ENCODE measurements around the gene LYST. TPM values are rescaled to one million over a fixed set of nuclear protein-coding genes. Genes with fewer than 3 reads are reported as not detected.

Gene LYST
- total RNA-seq, 1 donor from 2014 or later = 24.5 TPM

DNA sequence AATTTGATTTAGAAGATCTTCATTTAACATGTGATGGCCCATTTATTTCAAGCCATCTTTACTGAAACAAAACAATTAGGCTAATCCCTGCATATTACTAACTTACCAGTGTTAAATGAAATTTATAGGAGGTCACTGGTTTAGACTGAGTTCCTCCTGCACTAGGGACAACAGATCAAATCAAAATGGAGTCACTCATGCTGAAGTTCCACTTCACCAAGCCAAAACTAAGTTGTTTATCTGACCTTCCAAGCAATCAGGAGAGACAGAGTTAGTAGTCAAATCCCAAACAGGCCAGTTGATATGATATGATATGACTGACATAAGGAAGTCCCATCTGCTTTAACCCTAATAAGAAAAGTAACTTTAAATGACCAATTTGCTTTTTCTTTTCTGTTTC lies 4.8 kb downstream of the LYST start:
- H3K27me3 ChIP-seq (ENCODE audit: control insufficient read depth in 3 of 3, insufficient read depth in 3 of 3, low read length in 3 of 3) = no peaks in the 10 kb centered on the region
- peaks cover 7 to 15% (median 8%) of the 10 kb centered on the region in 3 donors for H3K4me1 ChIP-seq (ENCODE audit: control insufficient read depth in 3 of 3, insufficient read depth in 3 of 3, low read length in 3 of 3)
- H3K36me3 ChIP-seq (ENCODE audit: control insufficient read depth in 3 of 3, insufficient read depth in 3 of 3, low read length in 3 of 3) = no peaks in the 10 kb centered on the region
- H3K9ac ChIP-seq (ENCODE audit: low read depth in 1 of 3, low read length in 3 of 3) = no peak overlapping the region
- H3K4me3 ChIP-seq (ENCODE audit: low read length in 3 of 3) = no peak overlapping the region
- no peaks in the 10 kb centered on the region for H3K9me3 ChIP-seq (ENCODE audit: control insufficient read depth in 3 of 3, low read length in 3 of 3)
- H3K27ac ChIP-seq (ENCODE audit: low read depth, low read length) = no peak overlapping the region

DNA sequence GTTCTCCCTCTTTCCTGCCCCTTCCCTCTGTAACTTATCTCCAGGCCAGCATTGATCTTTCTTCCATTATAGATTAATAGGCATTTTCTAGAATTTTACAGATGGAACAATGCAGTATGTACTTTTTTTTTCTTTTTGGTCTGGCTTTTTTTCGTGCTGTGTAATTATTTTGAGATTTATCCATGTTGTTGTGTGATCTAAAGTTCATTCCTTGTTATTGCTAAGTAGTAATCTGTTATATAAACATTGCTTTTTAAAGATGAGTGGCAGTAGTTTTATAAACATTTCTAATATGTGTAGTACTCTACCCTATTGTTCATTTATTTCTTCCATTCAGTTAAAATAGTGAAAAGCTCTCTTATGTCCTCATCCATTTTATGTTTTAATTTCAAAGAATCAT lies 5.9 kb downstream of the LYST start:
- no peaks in the 10 kb centered on the region for H3K36me3 ChIP-seq (ENCODE audit: control insufficient read depth in 3 of 3, insufficient read depth in 3 of 3, low read length in 3 of 3)
- no peaks in the 10 kb centered on the region for H3K9me3 ChIP-seq (ENCODE audit: control insufficient read depth in 3 of 3, low read length in 3 of 3)
- no peaks in the 10 kb centered on the region for H3K27me3 ChIP-seq (ENCODE audit: control insufficient read depth in 3 of 3, insufficient read depth in 3 of 3, low read length in 3 of 3)
- no peak overlapping the region for H3K27ac ChIP-seq (ENCODE audit: low read depth, low read length)
- no peak overlapping the region for H3K9ac ChIP-seq (ENCODE audit: low read depth in 1 of 3, low read length in 3 of 3)
- no peak overlapping the region for H3K4me3 ChIP-seq (ENCODE audit: low read length in 3 of 3)
- peaks cover 6 to 11% (median 7%) of the 10 kb centered on the region in 3 donors for H3K4me1 ChIP-seq (ENCODE audit: control insufficient read depth in 3 of 3, insufficient read depth in 3 of 3, low read length in 3 of 3)

DNA sequence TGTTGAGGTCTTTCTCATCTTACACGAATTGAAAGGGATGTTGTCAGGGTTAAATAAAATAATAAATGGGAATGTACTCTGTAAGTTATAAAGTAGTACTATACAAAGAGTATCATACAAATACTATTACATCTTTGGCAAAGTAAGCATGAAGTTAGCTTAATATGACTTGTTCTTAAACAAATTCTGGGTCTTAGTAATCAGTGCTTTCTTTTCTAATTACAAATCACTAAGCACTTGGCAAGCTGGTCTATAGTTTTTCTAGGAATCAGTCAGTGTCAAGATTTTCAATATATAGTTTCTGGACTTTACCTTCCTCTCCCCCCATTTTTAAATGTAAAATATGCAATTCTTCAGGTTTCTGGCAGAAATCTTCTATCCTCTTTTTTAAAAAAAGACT lies 6.9 kb downstream of the LYST start:
- H3K36me3 ChIP-seq (ENCODE audit: control insufficient read depth in 3 of 3, insufficient read depth in 3 of 3, low read length in 3 of 3) = no peaks in the 10 kb centered on the region
- H3K4me1 ChIP-seq (ENCODE audit: control insufficient read depth in 3 of 3, insufficient read depth in 3 of 3, low read length in 3 of 3) = peaks cover 1 to 5% (median 1%) of the 10 kb centered on the region in 3 donors

DNA sequence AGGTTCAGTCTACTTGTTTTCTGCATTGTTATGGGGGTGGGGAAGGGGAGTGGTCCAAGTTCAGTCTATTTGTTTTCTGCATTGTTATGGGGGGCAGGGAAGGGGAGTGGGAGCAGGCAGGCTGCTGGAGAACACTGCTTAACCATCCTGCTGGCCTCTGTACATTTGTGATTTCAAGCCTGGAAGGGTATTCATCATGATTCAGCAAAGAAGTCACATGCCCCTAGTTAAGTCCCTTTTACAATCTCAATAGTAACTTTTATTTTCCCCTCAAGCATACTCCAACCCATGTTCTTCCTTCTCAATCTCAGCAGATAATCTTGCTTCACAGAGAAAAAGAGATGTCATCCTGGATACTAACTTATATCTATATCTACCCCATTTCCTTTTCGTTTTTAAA lies 7.9 kb downstream of the LYST start:
- H3K27ac ChIP-seq (ENCODE audit: low read depth, low read length) = no peak overlapping the region
- H3K36me3 ChIP-seq (ENCODE audit: control insufficient read depth in 3 of 3, insufficient read depth in 3 of 3, low read length in 3 of 3) = no peaks in the 10 kb centered on the region
- H3K4me3 ChIP-seq (ENCODE audit: low read length in 3 of 3) = no peak overlapping the region
- no peaks in the 10 kb centered on the region for H3K9me3 ChIP-seq (ENCODE audit: control insufficient read depth in 3 of 3, low read length in 3 of 3)
- no peak overlapping the region for H3K9ac ChIP-seq (ENCODE audit: low read depth in 1 of 3, low read length in 3 of 3)
- H3K4me1 ChIP-seq (ENCODE audit: control insufficient read depth in 3 of 3, insufficient read depth in 3 of 3, low read length in 3 of 3) = no peaks in the 10 kb centered on the region
- H3K27me3 ChIP-seq (ENCODE audit: control insufficient read depth in 3 of 3, insufficient read depth in 3 of 3, low read length in 3 of 3) = no peaks in the 10 kb centered on the region

More for the DNA sequence above, 6.9 kb downstream of the LYST start:
- H3K9ac ChIP-seq (ENCODE audit: low read depth in 1 of 3, low read length in 3 of 3) = no peak overlapping the region
- H3K27me3 ChIP-seq (ENCODE audit: control insufficient read depth in 3 of 3, insufficient read depth in 3 of 3, low read length in 3 of 3) = no peaks in the 10 kb centered on the region
- no peaks in the 10 kb centered on the region for H3K9me3 ChIP-seq (ENCODE audit: control insufficient read depth in 3 of 3, low read length in 3 of 3)
- H3K4me3 ChIP-seq (ENCODE audit: low read length in 3 of 3) = no peak overlapping the region
- H3K27ac ChIP-seq (ENCODE audit: low read depth, low read length) = no peak overlapping the region

DNA sequence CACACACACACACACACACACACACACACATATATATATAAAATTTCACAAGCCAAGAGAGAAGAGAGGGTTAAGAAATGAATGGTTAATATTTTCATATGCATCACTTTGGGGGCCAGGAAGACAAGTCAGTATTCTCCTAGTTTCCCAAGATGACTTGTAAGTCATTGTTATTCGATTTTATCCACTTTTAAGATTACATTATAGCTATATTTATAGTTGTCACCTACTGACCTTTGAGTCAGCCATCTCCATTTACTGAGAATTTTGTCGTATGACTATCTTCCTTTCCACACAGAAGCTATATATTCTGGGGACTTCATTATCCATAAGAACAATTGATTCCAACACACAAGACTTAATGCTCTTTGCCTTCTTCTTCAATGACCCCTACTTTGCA lies 8.9 kb downstream of the LYST start:
- no peak overlapping the region for H3K27ac ChIP-seq (ENCODE audit: low read depth, low read length)
- H3K36me3 ChIP-seq (ENCODE audit: control insufficient read depth in 3 of 3, insufficient read depth in 3 of 3, low read length in 3 of 3) = no peaks in the 10 kb centered on the region
- H3K27me3 ChIP-seq (ENCODE audit: control insufficient read depth in 3 of 3, insufficient read depth in 3 of 3, low read length in 3 of 3) = no peaks in the 10 kb centered on the region
- no peak overlapping the region for H3K9ac ChIP-seq (ENCODE audit: low read depth in 1 of 3, low read length in 3 of 3)
- peaks cover 0 to 3% (median 0%) of the 10 kb centered on the region in 3 donors for H3K4me1 ChIP-seq (ENCODE audit: control insufficient read depth in 3 of 3, insufficient read depth in 3 of 3, low read length in 3 of 3)
- no peak overlapping the region for H3K4me3 ChIP-seq (ENCODE audit: low read length in 3 of 3)
- H3K9me3 ChIP-seq (ENCODE audit: control insufficient read depth in 3 of 3, low read length in 3 of 3) = no peaks in the 10 kb centered on the region

DNA sequence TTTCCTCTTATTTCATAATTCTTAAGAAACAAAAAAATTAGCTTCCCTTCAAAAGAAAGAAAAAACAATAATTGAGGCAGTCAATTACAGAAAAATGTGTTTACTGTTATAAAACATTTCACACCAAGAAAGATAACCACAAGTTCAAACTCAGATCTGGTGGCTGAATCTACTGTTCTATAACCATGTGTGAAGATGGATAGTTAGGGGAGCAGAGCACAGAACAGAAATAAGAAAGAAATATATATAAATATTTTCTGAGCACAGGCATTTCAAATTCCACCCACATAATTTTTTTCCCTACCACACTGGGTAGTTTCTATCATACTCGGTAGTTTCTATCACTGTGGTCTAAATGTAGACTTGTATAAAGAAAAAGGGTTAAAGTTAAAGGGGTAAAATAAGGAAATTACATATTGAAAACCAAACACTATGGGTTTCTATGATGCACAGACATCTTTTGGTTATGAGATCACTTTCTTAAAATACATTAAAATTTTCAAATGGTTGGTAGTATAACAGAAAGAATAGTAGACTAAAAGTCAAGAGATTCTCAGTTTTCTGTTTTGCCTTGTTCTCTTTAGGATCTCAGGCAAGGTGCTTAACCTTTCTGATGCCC lies 10.8 kb downstream of the LYST start:
- Histone ChIP-seq H3K4me1 (ENCODE audit: control insufficient read depth in 3 of 3, insufficient read depth in 3 of 3, low read length in 3 of 3) (peaks cover 0 to 3% (median 0%) of the 10 kb centered on the region in 3 donors), H3K4me3 (ENCODE audit: low read length in 3 of 3) (no peak overlapping the region), H3K27me3 (ENCODE audit: control insufficient read depth in 3 of 3, insufficient read depth in 3 of 3, low read length in 3 of 3) (no peaks in the 10 kb centered on the region), H3K9me3 (ENCODE audit: control insufficient read depth in 3 of 3, low read length in 3 of 3) (no peaks in the 10 kb centered on the region), H3K36me3 (ENCODE audit: control insufficient read depth in 3 of 3, insufficient read depth in 3 of 3, low read length in 3 of 3) (no peaks in the 10 kb centered on the region), H3K9ac (ENCODE audit: low read depth in 1 of 3, low read length in 3 of 3) (no peak overlapping the region), H3K27ac (ENCODE audit: low read depth, low read length) (no peak overlapping the region)

DNA sequence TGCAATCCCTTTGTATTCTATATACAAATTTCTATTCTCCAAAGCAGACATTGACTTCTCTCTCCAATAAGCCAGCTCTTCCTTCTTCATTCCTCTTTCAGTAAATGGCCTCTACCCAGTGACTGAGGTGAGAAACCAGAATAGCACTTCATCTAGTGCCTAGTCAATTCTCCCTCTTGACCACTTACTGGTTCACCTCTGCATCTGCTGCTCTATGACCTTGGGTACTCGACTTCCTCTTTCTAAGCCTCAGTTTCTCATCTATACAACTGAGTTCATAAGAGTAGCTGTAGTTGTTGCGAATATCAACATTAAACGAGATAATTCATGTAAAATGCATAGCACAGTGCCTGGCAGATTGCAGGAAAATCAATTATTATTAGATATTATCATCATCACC lies 12.4 kb downstream of the LYST start:
- H3K27me3 ChIP-seq (ENCODE audit: control insufficient read depth in 3 of 3, insufficient read depth in 3 of 3, low read length in 3 of 3) = no peaks in the 10 kb centered on the region
- peaks cover 0 to 3% (median 0%) of the 10 kb centered on the region in 3 donors for H3K4me1 ChIP-seq (ENCODE audit: control insufficient read depth in 3 of 3, insufficient read depth in 3 of 3, low read length in 3 of 3)
- H3K9ac ChIP-seq (ENCODE audit: low read depth in 1 of 3, low read length in 3 of 3) = no peak overlapping the region
- H3K9me3 ChIP-seq (ENCODE audit: control insufficient read depth in 3 of 3, low read length in 3 of 3) = no peaks in the 10 kb centered on the region
- H3K36me3 ChIP-seq (ENCODE audit: control insufficient read depth in 3 of 3, insufficient read depth in 3 of 3, low read length in 3 of 3) = no peaks in the 10 kb centered on the region
- no peak overlapping the region for H3K4me3 ChIP-seq (ENCODE audit: low read length in 3 of 3)
- no peak overlapping the region for H3K27ac ChIP-seq (ENCODE audit: low read depth, low read length)

DNA sequence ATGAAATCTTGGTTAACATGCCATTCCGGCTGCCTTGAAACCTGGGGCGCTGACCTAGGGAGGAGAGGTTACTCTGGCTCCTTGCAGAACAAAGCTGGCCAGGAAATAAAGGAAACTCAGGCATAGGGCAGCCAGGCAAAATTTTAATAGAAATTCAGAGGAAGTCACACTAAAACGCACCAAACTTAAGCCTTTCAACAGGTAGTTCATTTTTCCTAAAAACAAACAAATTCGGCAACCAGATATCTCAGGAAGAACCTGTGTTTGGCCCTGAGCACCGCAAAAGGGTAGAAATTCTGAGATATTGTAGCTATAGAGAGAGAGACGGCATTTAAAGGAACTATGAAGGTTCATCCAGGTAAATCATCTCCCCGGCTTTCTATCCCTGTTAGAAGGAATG lies 13.1 kb downstream of the LYST start:
- no peaks in the 10 kb centered on the region for H3K36me3 ChIP-seq (ENCODE audit: control insufficient read depth in 3 of 3, insufficient read depth in 3 of 3, low read length in 3 of 3)
- H3K4me3 ChIP-seq (ENCODE audit: low read length in 3 of 3) = no peak overlapping the region
- no peak overlapping the region for H3K27ac ChIP-seq (ENCODE audit: low read depth, low read length)
- H3K27me3 ChIP-seq (ENCODE audit: control insufficient read depth in 3 of 3, insufficient read depth in 3 of 3, low read length in 3 of 3) = no peaks in the 10 kb centered on the region
- H3K9me3 ChIP-seq (ENCODE audit: control insufficient read depth in 3 of 3, low read length in 3 of 3) = no peaks in the 10 kb centered on the region
- H3K4me1 ChIP-seq (ENCODE audit: control insufficient read depth in 3 of 3, insufficient read depth in 3 of 3, low read length in 3 of 3) = peaks cover 0 to 3% (median 0%) of the 10 kb centered on the region in 3 donors
- no peak overlapping the region for H3K9ac ChIP-seq (ENCODE audit: low read depth in 1 of 3, low read length in 3 of 3)

DNA sequence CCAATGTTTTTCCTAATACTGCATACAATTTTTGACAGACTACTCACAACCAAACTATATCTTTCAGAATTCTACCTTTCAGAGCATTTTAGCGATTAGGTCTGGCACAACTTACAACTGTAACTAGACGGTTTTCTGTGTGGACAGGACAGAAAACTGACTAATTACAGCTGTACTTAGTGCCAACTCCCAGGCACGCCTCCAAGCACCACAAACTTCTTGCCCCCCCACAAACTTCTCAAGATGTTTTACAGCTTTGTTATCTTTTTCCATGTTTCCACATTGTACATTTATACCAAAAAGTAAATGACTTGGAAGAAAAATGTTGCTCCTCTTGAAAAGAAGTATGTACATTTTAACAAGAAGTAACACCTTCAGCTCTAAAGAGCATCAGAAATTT lies 13.8 kb downstream of the LYST start:
- Histone ChIP-seq H3K9ac (ENCODE audit: low read depth in 1 of 3, low read length in 3 of 3) (no peak overlapping the region), H3K27me3 (ENCODE audit: control insufficient read depth in 3 of 3, insufficient read depth in 3 of 3, low read length in 3 of 3) (no peaks in the 10 kb centered on the region), H3K4me3 (ENCODE audit: low read length in 3 of 3) (no peak overlapping the region), H3K27ac (ENCODE audit: low read depth, low read length) (no peak overlapping the region), H3K4me1 (ENCODE audit: control insufficient read depth in 3 of 3, insufficient read depth in 3 of 3, low read length in 3 of 3) (peaks cover 0 to 3% (median 0%) of the 10 kb centered on the region in 3 donors), H3K36me3 (ENCODE audit: control insufficient read depth in 3 of 3, insufficient read depth in 3 of 3, low read length in 3 of 3) (no peaks in the 10 kb centered on the region), H3K9me3 (ENCODE audit: control insufficient read depth in 3 of 3, low read length in 3 of 3) (no peaks in the 10 kb centered on the region)

DNA sequence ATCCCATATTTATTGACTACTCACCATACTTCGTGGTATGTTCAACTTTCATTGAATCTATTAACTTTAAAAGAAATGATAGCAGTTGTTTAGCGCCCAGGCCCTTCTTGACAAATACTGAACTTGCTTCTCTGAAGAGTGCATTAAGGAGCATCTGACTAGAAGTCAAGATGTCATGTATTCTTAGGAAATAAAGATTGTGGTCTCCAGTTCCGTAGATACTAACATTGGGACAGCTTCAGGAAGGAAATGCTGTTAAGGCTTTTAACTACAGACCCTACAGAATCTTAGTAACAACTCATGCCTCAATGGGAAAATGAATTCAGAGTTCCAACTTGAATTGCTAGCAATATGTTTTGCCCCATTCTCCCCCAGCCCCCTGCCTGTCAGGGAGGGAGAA lies 14.8 kb downstream of the LYST start:
- Histone ChIP-seq H3K27ac (ENCODE audit: low read depth, low read length) (no peak overlapping the region), H3K4me1 (ENCODE audit: control insufficient read depth in 3 of 3, insufficient read depth in 3 of 3, low read length in 3 of 3) (peaks cover 0 to 3% (median 0%) of the 10 kb centered on the region in 3 donors), H3K9me3 (ENCODE audit: control insufficient read depth in 3 of 3, low read length in 3 of 3) (no peaks in the 10 kb centered on the region), H3K9ac (ENCODE audit: low read depth in 1 of 3, low read length in 3 of 3) (no peak overlapping the region), H3K27me3 (ENCODE audit: control insufficient read depth in 3 of 3, insufficient read depth in 3 of 3, low read length in 3 of 3) (no peaks in the 10 kb centered on the region), H3K36me3 (ENCODE audit: control insufficient read depth in 3 of 3, insufficient read depth in 3 of 3, low read length in 3 of 3) (no peaks in the 10 kb centered on the region), H3K4me3 (ENCODE audit: low read length in 3 of 3) (no peak overlapping the region)

Measured in skeletal muscle tissue (tissue), 4 donors.